Coronary artery (tissue), 2 donors: ENCODE measurements around the gene ATG9A.

Experiments used
- DNase-seq: peaks from one replicate; pipeline ENCODE4 v3.0.0-alpha.2; 2017; ENCODE audit warnings: low spot score
- H3K27ac ChIP-seq, 2 donors: fragments of 200-600 bp; sonication (generic); one replicate each; pipeline ENCODE4 v1.5.1; 2016 to 2019
- H3K4me3 ChIP-seq: fragments of 200-600 bp; sonication (generic); 2 replicates; pipeline ENCODE4 v1.5.1; 2016; ENCODE audit warnings: mild to moderate bottlenecking, moderate library complexity
- TF ChIP-seq, protein P1 (sequence below): fragments of 200-600 bp; sonication (generic); IDR thresholded peaks from one replicate; pipeline ENCODE4 v1.5.1; 2019; ENCODE audit warnings: antibody characterized with exemption

Gene ATG9A

GRCh38 chr2:219272995-219273394 is 43.6 kb upstream of the ATG9A start:
- TF ChIP-seq, protein P1, sequence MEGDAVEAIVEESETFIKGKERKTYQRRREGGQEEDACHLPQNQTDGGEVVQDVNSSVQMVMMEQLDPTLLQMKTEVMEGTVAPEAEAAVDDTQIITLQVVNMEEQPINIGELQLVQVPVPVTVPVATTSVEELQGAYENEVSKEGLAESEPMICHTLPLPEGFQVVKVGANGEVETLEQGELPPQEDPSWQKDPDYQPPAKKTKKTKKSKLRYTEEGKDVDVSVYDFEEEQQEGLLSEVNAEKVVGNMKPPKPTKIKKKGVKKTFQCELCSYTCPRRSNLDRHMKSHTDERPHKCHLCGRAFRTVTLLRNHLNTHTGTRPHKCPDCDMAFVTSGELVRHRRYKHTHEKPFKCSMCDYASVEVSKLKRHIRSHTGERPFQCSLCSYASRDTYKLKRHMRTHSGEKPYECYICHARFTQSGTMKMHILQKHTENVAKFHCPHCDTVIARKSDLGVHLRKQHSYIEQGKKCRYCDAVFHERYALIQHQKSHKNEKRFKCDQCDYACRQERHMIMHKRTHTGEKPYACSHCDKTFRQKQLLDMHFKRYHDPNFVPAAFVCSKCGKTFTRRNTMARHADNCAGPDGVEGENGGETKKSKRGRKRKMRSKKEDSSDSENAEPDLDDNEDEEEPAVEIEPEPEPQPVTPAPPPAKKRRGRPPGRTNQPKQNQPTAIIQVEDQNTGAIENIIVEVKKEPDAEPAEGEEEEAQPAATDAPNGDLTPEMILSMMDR: no peak
- DNase-seq: no peak
- no peak overlapping the region for H3K4me3 ChIP-seq
- no peak overlapping the region for H3K27ac ChIP-seq

DNA sequence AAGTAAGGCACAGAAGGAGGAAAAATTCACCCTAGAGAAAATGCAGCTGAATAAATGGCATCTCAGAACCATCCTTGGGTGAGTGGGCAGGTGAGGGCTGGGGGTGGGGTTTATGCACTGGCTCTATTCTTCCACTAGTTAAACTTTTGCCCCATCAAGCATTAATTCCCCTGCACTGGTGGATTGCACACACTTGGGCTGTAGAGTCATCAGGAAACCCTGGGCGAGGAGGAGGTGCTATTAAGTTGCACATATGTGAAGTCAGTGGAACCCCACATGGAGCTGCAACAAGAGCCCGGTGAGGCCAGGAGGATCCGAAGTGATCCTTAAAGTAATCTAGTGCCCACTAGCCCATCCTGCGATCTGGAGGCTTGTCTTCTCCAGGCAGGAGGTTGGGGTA is 42.9 kb upstream of the ATG9A start:
- Histone ChIP-seq H3K27ac (no peak overlapping the region), H3K4me3 (no peak overlapping the region)
- no peak for DNase-seq
- TF ChIP-seq, protein P1: no peak

GRCh38 chr2:219271021-219271420 is 41.6 kb upstream of the ATG9A start:
- TF ChIP-seq, protein P1: no peak
- no peak overlapping the region for H3K27ac ChIP-seq
- no peak overlapping the region for H3K4me3 ChIP-seq
- DNase-seq: no peak

- Histone ChIP-seq H3K27ac (no peak overlapping the region), H3K4me3 (no peak overlapping the region)
- DNase-seq: no peak
- TF ChIP-seq, protein P1: no peak
These were observed 40.6 kb upstream of the ATG9A start for GRCh38 chr2:219270055-219270372.

GRCh38 chr2:219269362-219270054 is 40.1 kb upstream of the ATG9A start:
- H3K27ac ChIP-seq: no peak overlapping the region
- no peak overlapping the region for H3K4me3 ChIP-seq
- no peak for DNase-seq
- TF ChIP-seq, protein P1: no peak

DNA sequence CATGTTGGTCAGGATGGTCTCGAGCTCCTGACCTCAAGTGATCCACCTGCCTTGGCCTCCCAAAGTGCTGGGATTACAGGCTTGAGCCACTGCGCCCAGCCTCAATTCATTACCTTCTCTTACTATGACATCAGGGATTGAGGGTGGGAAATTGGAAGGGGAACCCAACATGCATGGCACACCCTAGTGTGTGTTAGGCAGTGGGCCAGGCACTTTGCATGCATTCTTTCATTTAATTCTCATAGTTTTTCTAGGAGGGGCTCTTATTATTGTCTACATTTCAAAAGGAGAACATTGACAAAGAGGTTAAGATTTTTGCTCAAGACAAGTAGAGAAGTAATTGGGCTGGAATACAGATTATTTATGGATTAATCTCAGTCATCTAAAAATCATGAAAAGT is 38.9 kb upstream of the ATG9A start:
- DNase-seq: no peak
- TF ChIP-seq, protein P1: no peak
- no peak overlapping the region for H3K27ac ChIP-seq
- H3K4me3 ChIP-seq: no peak overlapping the region

GRCh38 chr2:219266886-219267285 is 37.5 kb upstream of the ATG9A start:
- Histone ChIP-seq H3K27ac (no peak overlapping the region), H3K4me3 (no peak overlapping the region)
- no peak for DNase-seq
- TF ChIP-seq, protein P1: no peak
